GM21737 (cell line): ENCODE data around the gene ANKRD13C.
A peak's percentile ranks its signal among the peaks of the same experiment; 100 is the strongest.
"Not testable (repeated sequence)": the region's sequence is repeated elsewhere in the genome, so short reads cannot be mapped to it uniquely, and the experiment has no call there.

Experiments
- ATAC-seq: cut with Tn5 transposase; IDR thresholded peaks from one replicate; pipeline ENCODE4 v1.9.1; 2021; ENCODE audit warnings: mild to moderate bottlenecking, moderate library complexity; ENCODE audit not compliant: unreplicated experiment

Gene ANKRD13C, protein sequence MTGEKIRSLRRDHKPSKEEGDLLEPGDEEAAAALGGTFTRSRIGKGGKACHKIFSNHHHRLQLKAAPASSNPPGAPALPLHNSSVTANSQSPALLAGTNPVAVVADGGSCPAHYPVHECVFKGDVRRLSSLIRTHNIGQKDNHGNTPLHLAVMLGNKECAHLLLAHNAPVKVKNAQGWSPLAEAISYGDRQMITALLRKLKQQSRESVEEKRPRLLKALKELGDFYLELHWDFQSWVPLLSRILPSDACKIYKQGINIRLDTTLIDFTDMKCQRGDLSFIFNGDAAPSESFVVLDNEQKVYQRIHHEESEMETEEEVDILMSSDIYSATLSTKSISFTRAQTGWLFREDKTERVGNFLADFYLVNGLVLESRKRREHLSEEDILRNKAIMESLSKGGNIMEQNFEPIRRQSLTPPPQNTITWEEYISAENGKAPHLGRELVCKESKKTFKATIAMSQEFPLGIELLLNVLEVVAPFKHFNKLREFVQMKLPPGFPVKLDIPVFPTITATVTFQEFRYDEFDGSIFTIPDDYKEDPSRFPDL

DNA sequence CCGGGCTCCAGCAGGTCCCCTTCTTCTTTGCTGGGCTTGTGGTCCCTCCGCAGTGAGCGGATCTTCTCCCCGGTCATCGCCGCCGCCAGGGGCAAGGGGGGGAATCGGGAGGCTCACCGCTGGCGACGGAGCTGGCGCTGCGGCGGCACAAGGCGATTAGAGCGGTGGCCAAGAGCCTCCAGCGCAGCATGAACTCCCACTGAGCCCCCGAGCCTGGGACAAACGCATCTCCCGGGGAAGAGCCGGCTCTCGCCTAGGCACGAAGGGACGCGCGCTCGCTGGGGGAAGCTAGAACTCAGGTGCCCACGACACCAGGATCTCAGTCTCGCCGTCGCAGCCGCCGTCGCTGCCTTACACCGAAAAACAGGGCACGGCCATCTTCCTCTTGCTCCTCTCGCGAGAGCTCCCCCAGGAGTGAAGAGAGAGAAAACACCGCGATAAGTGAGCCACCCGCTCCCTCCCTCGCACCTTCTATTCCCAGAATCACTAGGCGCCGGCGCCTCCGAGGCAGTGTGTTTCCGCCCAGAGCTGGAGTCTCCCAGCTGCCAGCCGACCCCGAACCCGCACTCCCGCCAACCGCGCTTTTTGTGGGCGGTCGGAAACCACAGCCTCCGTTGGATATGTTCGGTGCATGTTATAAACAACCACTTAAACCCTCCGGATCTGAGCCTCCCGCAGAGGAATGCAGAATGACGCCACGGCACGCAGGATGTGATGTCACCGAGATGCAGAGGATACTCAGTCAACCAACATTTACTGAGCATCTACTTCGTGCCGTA is at the start of gene ANKRD13C:
Gene ANKRD13C (minus strand): TSS at position 391 of the 779 bp plus-strand sequence. CDS start 314 bp downstream, at position 77.
- peak; percentile 94 for ATAC-seq

DNA sequence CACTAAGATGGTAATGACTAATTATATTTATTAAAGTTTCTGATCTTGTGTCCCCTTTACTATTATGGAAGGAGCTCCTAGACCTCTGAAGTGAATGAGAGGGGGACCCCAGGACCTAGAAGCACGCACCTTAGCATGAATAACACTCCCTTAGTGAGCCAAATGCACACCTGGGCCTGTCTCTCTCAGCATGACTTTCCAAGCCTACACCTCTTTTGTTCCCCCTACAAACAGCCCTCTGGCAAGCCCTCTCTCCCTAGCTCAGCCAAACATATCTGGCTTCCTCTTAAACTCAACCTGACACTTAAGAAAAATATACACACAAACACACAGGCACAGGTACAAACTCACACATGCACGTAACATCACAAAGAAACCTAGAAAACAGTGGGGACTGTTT is 49.2 kb upstream of the ANKRD13C start:
- no peak for ATAC-seq

DNA sequence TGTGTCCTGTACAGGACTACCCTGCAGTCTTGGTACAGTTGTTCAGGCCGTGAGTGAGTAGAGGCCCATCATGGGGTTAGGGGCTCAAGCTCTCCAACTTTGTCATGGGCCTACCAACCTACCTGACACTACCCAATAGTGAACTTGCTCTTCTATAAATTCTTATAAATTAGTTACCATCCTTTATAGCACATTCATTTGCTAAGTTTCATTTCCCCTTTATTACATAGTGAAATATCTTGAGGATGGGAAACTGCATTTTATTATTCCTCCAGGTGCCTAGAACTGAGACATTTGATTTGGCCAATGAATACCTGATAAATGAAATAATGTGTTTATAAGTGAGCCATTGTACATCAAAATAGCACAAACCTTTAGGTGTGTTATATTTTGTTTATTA is 47.5 kb upstream of the ANKRD13C start:
- ATAC-seq, result no peak

DNA sequence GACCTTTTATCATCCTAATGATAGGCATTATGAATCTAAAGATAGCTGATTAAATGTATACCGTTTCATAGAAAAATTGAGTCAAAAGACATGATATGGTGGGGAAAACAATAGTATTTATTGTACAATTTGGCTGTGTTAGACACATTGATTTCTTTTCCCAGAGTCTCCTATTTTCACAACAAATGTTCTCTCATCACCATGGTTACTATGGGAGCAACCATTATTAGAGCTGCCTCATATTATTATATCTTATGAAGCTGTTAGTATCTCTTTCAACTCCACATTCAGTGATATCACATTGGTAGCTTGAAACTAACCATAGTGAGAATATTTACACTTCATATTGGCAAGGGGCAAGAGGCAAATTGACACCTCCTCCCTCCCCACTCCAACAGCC is 45.8 kb upstream of the ANKRD13C start:
- no peak for ATAC-seq

DNA sequence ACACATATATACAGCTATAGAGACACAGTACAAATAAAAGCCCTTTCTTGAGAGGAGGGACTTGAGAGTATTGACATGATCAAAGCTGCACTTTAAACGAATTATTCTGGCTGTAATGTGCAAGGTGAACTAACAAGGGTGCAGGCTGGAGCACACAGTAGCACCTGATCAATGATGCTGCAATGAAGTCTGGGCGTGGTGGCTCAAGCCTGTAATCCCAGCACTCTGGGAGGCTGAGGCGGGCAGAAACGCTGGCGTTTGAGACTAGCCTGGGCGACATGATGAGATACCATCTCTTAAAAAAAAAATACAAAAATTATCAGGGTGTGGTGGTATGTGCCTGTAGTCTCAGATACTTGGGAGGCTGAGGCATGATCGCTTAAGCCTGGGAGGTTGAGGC is 42.5 kb upstream of the ANKRD13C start:
- ATAC-seq, result no peak

DNA sequence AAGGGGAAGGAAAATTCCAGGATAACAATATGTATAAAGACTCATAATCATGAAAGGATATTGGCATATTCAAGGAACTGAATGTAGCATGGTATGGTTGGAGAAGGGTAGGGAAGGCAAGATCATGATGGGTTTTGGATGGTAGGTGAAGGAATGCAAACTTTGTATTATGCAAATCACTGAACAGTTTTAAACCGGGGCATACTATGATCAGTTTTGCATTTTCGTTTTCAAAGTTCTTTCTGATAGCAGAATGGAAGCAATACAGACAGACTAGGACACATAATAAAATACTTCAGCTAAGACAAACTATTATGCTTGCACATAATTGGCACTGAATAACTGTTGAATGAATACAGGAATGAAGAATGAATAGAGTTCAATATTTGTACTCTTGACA is 42.1 kb upstream of the ANKRD13C start:
- ATAC-seq, result no peak

DNA sequence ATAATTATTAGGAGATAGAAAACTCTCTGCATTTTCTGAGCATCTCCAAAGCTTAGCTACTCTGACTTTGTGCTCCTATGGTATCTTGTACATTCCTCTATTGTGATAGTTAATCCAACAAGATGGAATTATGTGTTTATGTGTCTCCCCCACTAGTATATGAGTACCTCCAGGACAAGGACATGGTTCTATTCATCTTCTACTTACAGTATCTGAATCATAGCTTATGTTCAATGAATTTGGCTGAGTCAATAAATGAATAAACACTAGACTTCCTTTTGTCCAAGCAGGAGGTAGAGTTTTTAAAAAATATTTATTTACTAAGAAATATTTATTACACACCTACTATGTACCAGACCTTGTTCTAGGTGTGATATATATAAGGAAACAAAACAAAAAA is 38.1 kb upstream of the ANKRD13C start:
- no peak for ATAC-seq

DNA sequence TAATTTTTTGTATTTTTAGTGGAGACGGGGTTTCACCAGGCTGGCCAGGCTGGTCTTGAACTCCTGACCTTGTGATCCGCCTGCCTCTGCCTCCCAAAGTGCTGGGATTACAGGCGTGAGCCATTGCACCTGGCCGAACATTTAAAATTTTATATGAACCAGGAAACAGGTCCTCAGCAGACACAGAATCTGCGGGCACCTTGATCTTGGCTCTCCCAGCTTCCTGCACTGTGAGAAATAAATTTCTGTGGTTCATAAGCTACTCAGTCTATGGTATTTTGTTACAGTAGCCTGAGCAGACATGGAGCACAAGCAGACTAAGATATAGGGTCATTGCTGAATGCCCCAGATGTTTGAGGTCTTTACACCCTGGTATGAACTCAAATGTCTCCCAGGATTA is 33.0 kb upstream of the ANKRD13C start:
- no peak for ATAC-seq

DNA sequence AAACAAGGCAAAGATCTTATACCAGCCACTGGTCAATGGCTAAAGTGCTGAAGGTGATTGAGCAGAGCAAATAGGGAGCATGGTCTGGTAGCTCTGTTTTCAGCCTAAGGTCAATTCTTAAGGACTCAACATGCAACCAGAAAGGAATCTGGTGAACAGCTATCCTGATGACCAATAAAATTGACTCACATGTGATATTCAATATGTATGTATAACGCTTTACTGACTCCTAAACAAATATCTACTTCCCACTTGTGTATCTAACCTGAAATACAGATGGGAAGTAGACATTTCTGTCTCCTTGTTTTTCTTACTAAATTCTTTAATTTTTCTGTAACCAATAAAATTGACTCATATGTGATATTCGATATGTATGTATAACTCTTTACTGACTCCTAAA is 31.6 kb upstream of the ANKRD13C start:
- no peak for ATAC-seq

DNA sequence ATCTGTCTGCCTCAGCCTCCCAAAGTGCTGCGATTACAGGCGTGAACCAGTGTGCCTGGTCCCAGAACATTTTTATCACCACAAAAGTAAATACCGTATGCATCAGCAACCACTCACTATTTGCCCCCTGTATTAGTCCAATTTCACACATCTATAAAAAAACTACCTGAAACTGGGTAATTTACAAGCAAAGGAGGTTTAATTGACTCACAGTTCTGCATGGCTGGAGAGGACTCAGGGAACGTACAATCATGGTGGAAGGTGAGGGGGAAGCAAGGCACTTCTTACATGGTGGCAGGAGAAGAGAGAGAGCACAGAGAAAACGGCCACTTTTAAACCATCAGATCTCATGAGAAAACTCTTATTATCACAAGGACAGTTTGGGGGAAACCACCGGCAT is 31.0 kb upstream of the ANKRD13C start:
- ATAC-seq, result no peak

DNA sequence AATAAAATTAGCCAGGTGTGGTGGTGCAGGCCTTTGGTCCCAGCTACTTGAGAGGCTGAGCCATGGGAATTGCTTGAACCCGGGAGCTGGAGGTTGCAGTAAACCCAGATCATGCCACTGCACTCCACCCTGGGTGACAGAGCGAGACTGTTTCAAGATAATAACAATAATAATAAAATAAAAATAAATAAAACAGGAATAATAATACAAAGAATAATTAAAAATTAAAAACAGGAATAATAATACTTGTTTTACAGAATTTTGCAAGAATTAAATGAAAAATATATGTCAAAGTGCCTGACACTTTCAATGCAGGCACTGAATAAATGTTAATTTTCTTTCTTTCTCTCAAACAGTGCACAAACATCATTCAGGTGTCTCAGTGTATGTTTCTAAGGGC is 30.0 kb upstream of the ANKRD13C start:
- ATAC-seq, result no peak

DNA sequence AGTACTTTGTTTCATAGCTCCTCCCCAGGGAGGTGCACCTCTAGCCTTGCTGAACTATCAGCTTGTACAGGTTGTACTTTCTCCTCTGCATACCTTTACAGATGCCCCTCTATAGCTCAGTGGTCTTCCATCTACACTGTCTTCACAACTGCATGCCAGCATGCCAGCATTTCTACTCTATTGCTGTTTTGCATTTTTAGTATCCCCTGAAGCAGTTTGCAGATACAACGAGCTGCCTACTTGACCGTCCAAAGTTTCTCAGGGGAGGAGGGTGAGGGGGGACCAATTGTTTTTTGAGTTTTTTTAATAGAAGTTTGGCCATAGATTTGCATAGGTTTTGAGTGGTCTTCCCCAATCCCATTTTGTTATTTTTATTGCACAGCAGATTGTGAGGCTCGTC is 29.0 kb upstream of the ANKRD13C start:
- no peak for ATAC-seq

DNA sequence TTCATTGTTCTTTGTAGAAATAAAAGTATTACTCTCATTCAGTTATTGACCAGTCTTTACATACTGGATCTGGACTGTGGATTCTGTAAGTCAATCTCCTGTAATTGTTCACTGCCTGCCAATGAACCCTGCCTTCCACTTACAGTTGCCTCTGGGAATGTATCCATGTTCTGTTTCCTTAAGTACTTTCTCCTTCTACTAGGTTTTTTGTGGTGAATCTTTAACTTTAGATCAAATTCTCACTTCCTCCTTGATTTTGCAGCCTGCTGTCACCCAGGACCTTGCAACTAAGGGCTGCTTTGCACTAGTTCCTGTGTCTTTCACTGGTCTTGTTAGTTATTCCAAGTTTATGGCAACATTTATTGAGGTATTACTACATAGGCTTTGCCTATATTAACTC is 28.2 kb upstream of the ANKRD13C start:
- peak; percentile 84 for ATAC-seq

DNA sequence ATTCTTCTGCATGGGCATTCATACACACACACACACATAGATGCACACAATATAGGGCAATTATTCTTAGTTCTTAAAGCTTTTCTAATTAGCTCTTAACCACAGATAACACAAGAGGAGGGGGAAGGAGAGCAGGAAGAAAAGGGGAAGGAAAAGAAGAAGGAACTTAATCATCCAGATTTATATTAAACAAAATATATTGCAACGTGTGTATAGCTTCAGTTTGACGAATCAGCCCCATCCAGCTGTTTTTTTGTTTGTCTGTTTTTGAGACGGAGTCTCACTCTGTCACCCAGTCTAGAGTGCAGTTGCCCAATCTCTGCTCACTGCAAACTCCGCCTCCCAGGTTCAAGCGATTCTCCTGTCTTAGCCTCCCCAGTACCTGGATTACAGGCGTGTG is 21.7 kb upstream of the ANKRD13C start:
- no peak for ATAC-seq

DNA sequence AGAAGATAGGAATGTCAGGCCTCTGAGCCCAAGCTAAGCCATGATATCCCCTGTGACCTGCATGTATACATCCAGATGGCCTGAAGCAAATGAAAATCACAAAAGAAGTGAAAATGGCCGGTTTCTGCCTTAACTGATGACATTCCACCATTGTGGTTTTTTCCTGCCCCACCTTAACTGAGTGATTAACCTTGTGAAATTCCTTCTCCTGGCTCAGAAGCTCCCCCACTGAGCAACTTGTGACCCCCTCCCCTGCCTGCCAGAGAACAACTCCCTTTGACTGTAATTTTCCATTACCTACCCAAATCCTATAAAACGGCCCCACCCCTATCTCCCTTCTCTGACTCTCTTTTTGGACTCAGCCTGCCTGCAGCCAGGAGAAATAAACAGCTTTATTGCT is 19.1 kb upstream of the ANKRD13C start:
- not testable (repeated sequence) for ATAC-seq

DNA sequence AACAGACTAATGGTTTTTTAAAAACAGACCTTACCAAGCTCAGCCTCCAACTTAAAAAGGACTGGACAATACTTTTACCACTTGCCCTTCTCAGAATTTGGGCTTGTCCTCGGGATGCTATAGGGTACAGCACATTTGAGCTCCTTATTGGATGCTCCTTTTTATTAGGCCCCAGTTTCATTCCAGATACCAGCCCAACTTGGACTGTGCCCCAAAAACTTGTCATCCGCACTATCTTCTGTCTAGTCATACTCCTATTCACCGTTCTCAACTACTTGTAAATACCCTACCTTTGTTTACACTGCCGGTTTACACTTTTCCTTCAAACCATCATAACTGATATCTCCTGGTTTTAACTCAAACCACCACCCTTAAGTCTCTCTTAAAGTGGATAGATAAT is 17.9 kb upstream of the ANKRD13C start:
- no peak for ATAC-seq

DNA sequence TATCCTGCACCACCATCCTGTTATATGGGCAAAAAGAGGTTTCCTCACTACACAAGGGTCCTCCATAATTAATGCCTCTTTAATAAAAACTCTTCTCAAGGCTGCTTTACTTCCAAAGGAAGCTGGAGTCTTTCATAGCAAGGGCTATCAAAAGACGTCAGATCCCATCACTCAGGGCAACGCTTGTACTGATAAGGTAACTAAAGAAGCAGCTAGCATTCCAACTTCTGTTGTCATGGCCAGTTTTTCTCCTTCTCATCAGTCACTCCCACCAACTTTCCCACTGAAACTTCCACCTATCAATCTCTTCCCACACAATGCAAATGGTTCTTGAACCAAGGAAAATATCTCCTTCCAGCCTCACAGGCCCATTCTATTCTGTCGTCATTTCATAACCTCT is 17.1 kb upstream of the ANKRD13C start:
- not testable (repeated sequence) for ATAC-seq

DNA sequence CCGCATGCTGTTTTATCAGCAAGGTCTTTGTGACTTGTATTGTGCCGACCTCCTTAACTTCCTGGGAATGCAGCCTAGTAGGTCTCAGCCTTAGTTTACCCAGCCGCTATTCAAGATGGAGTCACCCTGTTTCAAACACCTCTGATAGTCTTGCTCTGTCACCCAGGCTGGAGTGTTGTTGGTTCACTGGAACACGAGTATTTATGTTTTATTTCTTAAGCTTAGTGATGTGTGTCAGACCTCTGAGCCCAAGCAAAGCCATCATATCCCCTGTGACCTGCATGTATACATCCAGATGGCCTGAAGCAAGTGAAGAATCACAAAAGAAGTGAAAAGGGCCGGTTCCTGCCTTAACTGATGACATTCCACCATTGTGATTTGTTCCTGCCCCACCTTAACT is 12.9 kb upstream of the ANKRD13C start:
- not testable (repeated sequence) for ATAC-seq

DNA sequence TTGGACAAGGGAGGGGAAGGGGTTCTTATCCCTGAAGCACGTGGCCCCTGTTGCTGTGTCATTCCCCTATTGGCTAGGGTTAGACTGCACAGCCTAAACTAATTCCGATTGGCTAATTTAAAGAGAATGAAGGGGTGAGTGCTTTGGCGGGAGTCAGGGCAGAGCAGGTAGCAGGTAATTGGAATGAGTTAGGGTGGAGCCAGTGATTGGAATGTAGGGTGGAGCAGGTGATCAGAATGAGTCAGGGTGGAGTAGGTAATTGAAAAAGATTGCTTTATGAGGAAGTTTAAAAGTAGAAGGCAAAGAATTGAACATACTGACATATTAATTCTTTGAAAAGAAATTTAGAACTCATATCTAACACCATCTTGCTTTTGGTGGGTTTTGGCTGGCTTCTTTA is 12.5 kb upstream of the ANKRD13C start:
- not testable (repeated sequence) for ATAC-seq

DNA sequence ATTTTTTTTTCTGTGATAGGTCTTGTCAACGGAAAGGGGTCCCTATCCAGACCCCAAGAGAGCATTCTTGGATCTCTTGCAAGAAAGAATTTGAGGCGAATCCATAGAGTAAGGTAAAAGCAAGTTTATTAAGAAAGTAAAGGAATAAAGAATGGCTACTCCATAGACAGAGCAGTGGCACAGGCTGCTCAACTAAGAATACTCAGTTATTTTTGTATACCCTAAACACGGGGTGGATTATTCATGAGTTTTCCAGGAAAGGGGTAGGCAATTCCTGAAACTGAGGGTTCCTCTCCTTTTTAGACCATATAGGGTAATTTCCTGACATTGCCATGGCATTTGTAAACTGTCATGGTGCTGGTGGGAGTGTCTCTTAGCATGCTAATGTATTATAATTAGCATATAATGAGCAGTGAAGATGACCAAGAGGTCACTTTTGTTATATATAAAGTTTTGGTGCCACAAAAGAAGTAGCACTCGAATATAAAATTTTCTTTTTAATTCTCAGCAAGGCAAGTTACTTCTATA is 12.0 kb upstream of the ANKRD13C start:
- not testable (repeated sequence) for ATAC-seq

DNA sequence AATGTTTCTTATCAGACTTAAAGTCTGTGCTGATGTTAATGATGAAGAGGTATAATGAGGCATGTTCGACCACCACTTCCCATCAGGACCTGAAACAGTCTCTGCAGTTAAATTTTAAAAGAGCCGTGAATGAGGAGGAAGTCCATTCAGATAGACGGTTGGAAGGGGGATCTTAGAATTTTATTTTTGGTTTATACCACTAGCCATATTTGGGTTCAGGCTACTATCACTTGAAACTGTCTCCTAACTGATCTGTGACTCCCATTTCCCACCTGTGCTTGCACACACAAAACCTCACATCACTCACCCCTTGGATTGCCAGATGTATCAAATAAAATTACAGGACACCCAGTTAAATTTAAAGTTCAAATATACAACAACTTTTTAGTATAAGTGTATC is 9.9 kb upstream of the ANKRD13C start:
- ATAC-seq, result no peak
